TTC549 (cell line): ENCODE data around the gene YWHAE.
"Not testable (repeated sequence)": the region's sequence is repeated elsewhere in the genome, so short reads cannot be mapped to it uniquely, and the experiment has no call there.

Experiments used
- FAIRE-seq: peaks from 2 replicates; lab custom pipeline; 2012; peaks lifted over from hg19 to GRCh38; lab: Jason Lieb, UNC

The YWHAE gene

DNA sequence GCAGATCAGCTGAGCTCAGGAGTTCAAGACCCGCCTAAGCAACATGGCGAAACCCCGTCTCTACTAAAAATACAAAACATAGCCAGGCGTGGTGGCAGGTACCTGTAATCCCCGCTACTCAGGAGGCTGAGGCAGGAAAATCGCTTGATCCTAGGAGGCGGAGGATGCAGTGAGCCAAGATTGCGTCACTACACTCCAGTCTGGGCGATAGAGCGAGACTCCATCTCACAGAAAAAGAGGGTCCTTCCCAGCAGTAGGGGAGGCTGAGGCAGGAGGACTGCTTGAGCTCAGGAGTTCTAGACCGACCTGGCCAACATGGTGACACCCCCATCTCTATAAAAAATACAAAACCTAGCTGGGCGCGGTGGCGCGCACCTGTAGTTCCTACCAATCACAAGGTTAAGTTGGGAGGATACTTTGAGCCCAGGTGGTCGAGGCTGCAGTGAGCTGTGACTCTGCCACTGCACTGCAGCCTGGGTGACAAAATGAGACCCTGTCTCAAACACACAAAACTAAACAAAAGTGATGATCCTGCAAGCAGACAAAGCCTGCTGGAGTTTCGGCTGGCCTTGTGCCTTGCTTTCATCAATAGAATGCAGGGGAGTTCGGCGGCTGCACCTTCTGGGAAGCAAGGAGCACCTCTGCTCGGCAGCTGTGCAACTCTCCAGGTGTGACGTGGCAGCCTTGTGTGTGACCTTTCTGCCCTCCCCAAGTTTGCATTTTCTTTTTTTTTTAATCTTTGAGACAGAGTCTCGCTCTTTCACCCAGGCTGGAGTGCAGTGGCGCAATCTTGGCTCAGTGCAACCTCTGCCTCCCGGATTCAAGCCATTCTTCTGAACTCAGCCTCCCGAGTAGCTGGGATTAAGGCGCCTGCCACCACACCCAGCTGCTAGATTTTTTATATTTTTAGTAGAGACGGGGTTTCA, 12.4 kb upstream of the YWHAE start:
- no peak for FAIRE-seq

DNA sequence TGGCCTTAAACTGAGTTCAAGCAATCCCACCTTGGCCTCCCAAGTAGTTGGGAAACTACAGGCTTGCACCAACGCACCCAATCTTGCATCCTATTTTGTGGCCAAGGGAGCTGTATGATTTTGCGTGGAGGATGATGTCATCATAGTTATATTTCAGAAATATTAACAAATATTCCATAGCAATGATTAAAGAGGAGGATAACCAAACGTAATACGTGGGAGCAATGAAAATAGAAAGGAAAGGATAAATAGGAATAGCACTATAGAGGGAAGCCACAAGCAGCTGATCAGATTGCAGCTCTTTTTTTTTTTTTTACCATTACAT, 2.2 kb upstream of the YWHAE start:
- no peak for FAIRE-seq

GRCh38 chr17:1398931-1399678, 917 bp downstream of the YWHAE start:
- FAIRE-seq = no peak

- FAIRE-seq = no peak
These were observed 2.0 kb downstream of the YWHAE start for GRCh38 chr17:1398028-1398427.

GRCh38 chr17:1395876-1396665, 4.0 kb downstream of the YWHAE start:
- FAIRE-seq = not testable (repeated sequence)

- FAIRE-seq = no peak
These were observed 8.4 kb downstream of the YWHAE start for GRCh38 chr17:1391577-1391976.

- FAIRE-seq = no peak
These were observed 9.3 kb downstream of the YWHAE start for GRCh38 chr17:1390432-1391367.

GRCh38 chr17:1387490-1388227, 12.4 kb downstream of the YWHAE start:
- FAIRE-seq = not testable (repeated sequence)

GRCh38 chr17:1386675-1387190, 13.3 kb downstream of the YWHAE start:
- not testable (repeated sequence) for FAIRE-seq

DNA sequence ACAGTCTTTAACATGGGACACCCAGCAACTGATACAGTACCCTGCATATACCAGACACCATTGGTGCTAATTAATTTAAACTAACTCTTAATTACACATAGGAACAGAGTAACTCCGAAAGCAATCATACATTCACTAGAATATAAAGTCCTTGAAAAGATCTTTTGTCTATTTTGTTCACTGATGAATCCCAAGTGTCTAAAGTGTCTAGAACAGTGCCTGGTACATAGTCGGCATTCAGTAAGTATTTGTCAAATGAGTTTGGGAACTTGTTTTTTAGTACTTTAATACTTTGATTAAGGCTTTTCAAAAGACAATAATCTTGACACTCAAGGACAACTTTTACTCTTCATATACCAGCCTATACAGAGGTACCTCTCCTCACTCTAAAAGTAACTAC, 13.8 kb downstream of the YWHAE start:
- FAIRE-seq = no peak

DNA sequence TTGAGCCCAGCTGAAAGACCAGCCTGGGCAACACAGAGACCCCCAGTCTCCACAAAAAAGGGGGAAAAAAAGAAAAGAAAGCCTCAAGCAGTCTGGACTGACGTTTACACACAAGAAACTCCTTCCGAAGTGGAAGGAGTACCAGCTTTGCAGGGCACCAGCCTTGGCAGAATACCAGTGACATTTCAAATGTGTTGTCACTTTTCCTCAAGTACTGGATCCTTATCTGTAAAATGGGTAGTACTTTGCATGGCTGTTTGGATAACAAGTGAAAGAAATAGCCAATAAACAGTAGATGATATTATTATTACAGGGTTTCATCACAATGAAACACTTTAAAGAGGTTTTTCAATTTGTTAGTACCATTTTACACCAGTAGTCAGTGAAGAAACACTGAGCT, 14.2 kb downstream of the YWHAE start:
- FAIRE-seq = no peak

- no peak for FAIRE-seq
These were observed 15.1 kb downstream of the YWHAE start for GRCh38 chr17:1384905-1385435.

DNA sequence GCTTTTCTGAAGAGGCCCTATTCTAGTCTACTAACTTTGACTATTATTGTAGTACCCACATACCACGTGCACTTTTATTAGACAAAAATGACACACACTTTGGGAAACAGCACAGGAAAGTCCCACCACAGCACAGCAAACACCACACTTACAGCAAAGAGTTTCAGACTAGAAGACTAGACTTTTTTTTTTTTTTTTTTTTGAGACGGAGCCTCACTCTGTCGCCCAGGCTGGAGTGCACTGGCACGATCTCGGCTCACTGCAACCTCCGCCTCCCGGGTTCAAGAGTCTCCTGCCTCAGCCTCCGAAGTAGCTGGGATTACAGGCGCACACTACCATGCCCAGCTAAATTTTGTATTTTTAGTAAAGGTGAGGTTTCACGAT, 20.1 kb downstream of the YWHAE start:
- no peak for FAIRE-seq

GRCh38 chr17:1379208-1379929, 20.7 kb downstream of the YWHAE start:
- FAIRE-seq = no peak

GRCh38 chr17:1378476-1378860, 21.6 kb downstream of the YWHAE start:
- FAIRE-seq = not testable (repeated sequence)

DNA sequence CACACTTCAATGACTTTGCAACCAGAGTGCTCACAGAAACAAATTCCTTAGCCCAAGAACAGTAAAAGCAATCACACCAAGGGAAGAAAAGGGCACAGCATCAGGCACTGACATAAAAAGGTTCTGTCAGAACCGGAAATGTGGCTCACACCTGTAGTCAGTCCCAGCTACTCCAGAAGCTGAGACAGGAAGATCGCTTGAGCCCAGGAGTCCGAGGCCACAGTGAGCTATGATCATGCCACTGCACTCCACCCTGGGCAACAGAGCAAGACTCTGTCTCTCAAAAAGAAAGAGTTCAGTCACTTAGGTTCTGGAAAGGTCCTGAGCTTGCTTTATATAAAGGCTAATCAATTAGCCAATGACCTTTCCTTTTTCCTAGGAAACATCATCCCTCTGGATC, 22.7 kb downstream of the YWHAE start:
- no peak for FAIRE-seq

DNA sequence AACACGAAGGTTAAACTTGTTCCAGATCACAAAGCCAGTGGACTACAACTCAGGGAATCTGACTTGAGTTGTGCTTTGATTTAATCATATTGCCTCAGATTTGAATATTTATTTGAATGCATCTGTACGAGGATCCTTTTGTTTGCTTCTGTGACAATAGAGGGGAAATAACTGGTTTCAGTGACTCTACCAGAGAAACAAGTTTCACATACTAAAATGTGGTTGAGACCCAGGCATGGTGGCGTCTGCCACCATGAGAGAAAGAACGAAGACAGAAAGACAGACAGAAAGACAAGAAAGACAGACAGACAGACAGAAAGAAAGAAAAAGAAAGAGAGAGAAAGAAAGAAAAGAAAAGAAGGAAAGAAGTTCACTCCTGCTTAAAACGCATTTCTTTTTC, 24.0 kb downstream of the YWHAE start:
- FAIRE-seq = no peak

- no peak for FAIRE-seq
These were observed 24.4 kb downstream of the YWHAE start for GRCh38 chr17:1375615-1376014.

DNA sequence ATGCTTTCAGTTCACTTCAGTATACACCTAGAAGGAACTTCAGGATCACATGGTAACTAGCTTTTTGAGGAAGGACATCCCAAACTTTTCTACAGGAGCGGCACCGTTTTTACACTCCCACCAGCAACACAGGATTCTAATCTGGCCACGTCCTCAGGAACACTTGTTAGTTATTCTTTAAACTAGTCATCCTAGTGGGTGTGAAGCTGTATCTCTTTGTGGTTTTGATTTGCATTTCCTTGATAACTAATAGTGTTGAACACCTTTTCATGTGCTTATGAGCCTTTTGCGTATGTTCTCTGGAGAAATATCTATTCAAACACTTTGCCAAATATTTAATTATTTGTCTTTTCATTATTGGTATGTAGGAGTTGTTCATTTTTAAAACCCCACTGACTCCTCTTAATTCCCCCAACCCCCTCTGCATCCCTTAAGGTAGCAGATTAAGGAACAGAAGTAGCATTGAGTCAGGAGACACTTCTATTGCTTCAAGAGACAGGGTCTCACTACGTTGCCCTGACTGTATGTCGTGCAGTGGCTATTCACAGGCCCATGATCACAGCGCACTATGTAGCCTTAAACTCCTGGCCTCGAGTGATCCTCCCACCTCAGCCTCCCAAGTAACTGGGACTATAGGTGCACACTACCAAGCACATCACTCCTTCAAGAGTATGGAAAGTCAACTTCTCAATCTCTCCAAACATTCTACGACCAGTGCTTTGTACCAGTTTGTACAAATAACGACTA, 25.4 kb downstream of the YWHAE start:
- no peak for FAIRE-seq
